Omental fat pad (tissue), 4 donors: Measurements from ENCODE around the gene TMEM117. TPM values are rescaled to one million over a fixed set of nuclear protein-coding genes. Genes with fewer than 3 reads are reported as not detected.

Experiments
- ATAC-seq: fragments of 150-250 bp; one replicate; pipeline ENCODE4 v1.9.1; 2016; ENCODE audit warnings: mild to moderate bottlenecking, moderate library complexity; ENCODE audit not compliant: low FRiP score
- DNase-seq: peaks from one replicate; pipeline ENCODE4 v3.0.0-alpha.2; 2019; ENCODE audit warnings: low spot score
- CTCF ChIP-seq, 3 donors: fragments of 450-650 bp; IDR thresholded peaks; one replicate each; pipeline ENCODE4 v1.5.1; 2016 to 2017; ENCODE audit warnings: antibody characterized with exemption in 3 of 3, mild to moderate bottlenecking in 3 of 3, moderate library complexity in 2 of 3
- total RNA-seq, 4 donors: library from RNA; depleted of rRNA; stranded (reverse); fragments of >200 nt; gene quantifications; one replicate each; pipeline ENCODE4 v1.1.0, GENCODE V29; 2016

Gene TMEM117
- total RNA-seq, 4 donors from 2014 or later = 7.5 to 13.1 (median 8.2) TPM

GRCh38 chr12:44362947-44363346, 527.1 kb downstream of the TMEM117 start:
- no peak for TF ChIP-seq CTCF (IDR thresholded peaks at IDR 0.05)
- no peak for DNase-seq
- no peak for ATAC-seq

- no peak for TF ChIP-seq CTCF (IDR thresholded peaks at IDR 0.05)
- ATAC-seq = no peak
- no peak for DNase-seq
Measured at GRCh38 chr12:44367136-44367535, 531.3 kb downstream of the TMEM117 start.

- no peak for ATAC-seq
- no peak for TF ChIP-seq CTCF (IDR thresholded peaks at IDR 0.05)
- DNase-seq = no peak
Measured at GRCh38 chr12:44367916-44368315, 532.0 kb downstream of the TMEM117 start.

GRCh38 chr12:44369998-44370397, 534.1 kb downstream of the TMEM117 start:
- no peak for ATAC-seq
- DNase-seq = no peak
- TF ChIP-seq CTCF (IDR thresholded peaks at IDR 0.05) = no peak

GRCh38 chr12:44370982-44371381, 535.1 kb downstream of the TMEM117 start:
- ATAC-seq (no peak), DNase-seq (no peak)
- TF ChIP-seq CTCF (IDR thresholded peaks at IDR 0.05) = no peak

GRCh38 chr12:44372259-44372658, 536.4 kb downstream of the TMEM117 start:
- TF ChIP-seq CTCF (IDR thresholded peaks at IDR 0.05) = no peak
- ATAC-seq (no peak), DNase-seq (no peak)

GRCh38 chr12:44375694-44376093, 539.8 kb downstream of the TMEM117 start:
- DNase-seq (no peak), ATAC-seq (no peak)
- TF ChIP-seq CTCF (IDR thresholded peaks at IDR 0.05) = no peak
